ENCODE measurements around the gene NRL. TPM values are rescaled to one million over a fixed set of nuclear protein-coding genes. Genes with fewer than 3 reads are reported as not detected.
A peak's percentile ranks its signal among the peaks of the same experiment; 100 is the strongest.

The NRL gene
- total RNA-seq, 1 donor from 2014 or later = 3.5 TPM

DNA sequence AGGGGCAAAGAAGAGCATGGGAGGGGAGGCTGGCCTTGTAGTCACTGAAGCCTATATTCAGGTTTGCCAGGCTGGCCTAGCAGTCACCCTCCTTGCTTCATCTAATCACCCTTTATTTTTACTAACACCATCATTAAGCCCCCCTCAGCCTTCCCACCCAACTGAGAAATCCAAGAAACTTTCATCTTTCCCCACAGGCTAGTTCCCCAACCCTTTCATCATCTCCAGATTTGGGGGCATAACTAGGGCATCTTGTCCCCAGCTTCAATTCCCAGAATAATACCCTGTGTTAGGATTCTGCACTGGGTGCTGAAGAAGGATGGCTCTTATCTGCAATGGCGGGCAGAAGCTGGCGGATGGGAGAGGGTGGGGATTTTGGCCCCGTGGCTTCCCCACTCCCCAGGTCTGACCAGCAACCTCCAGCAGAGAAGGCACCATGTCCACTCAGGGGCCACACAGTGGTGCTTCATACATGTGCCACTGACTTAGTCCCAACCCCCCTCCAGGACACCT lies 13.7 kb downstream of the NRL start:
- ATAC-seq = peak; percentile 5
- DNase-seq (ENCODE audit: low spot score) = no peak

DNA sequence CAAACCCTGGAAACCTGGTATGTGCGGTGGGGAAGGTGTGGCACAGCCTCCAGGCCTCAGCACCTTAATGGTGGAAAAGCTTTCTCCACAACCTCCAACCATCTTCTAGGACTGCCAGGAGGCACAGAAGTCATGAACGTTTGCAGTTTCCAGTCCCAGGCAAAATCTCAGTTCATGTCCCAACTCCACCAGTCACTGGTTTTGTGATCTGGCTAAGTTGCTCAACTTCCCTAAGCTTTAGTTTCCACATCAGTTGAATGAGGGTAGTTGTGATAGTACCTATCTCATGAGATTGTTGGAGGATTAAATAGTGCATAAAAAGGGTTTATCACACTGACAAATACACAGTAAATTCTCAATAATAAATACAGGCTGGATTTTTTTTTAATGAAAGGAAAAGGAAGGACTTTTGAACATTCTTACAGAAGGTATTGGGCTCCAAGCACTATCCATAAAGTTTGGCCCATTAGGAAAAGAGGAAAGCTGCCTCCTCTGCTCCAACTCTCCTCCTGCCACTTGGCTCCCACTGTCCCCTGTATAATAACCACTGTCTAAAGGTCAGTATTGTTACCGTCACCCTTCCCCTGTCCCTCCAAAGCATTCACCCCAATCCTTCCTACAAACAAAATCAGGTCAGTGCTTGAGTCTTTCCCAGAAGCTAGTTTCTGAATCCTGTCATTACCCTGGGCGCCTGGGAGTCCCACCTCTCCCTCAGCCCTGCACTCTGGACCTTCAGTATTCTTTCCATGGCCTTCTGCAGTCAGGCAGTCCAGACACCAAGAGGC lies 14.4 kb downstream of the NRL start:
- ATAC-seq (no peak), DNase-seq (ENCODE audit: low spot score) (no peak)

DNA sequence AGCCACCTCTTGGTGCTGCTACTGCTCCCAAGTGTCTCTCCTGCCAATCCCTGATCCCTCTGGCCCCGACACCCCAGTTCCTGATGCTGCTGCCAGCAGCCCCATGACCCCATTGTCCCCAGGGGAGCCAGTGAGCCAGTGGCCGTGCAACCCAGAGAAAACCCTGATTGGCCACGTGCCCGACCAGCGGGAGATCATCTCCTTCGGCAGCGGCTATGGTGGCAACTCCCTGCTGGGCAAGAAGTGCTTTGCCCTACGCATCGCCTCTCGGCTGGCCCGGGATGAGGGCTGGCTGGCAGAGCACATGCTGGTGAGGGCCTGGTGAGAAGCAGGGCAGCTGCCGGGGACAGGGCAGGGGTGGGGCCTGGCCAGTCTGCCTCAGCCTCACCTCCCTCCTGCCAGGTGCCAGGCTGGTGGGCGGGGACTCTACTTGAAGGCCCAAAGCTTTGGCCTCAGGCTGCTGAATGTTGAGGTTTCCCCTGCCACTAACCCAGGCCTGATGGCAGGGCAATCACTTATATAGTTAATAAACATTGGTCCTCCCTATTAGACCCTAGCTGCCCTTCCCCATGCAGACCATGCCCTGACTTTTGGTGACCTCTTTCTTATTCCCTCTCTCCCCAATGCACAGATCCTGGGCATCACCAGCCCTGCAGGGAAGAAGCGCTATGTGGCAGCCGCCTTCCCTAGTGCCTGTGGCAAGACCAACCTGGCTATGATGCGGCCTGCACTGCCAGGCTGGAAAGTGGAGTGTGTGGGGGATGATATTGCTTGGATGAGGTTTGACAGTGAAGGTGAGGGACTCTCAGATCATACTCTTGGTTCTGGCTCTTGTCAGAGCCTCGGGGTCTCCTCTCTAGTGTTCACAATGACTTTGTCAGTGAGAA lies 15.6 kb downstream of the NRL start:
- DNase-seq (ENCODE audit: low spot score) (peak; percentile 73), ATAC-seq (peak; percentile 36)

DNA sequence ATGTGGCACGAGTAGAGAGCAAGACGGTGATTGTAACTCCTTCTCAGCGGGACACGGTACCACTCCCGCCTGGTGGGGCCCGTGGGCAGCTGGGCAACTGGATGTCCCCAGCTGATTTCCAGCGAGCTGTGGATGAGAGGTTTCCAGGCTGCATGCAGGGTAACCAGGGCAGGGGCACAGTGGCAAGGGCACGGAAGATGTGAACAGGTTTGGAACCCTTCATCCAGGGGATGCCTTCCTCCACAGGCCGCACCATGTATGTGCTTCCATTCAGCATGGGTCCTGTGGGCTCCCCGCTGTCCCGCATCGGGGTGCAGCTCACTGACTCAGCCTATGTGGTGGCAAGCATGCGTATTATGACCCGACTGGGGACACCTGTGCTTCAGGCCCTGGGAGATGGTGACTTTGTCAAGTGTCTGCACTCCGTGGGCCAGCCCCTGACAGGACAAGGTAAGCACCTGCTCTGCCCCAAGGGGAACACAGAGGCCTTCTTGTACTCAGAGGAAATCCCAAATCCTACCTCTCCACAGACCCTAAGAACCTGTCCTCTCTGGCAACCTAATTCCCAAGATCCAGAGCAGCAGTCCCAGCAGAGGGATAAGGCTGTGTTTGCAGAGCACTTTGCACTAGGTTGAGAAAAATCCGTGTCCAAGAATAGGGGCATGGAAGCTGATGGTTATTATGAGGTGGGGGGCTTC lies 16.4 kb downstream of the NRL start:
- no peak for DNase-seq (ENCODE audit: low spot score)
- no peak for ATAC-seq

DNA sequence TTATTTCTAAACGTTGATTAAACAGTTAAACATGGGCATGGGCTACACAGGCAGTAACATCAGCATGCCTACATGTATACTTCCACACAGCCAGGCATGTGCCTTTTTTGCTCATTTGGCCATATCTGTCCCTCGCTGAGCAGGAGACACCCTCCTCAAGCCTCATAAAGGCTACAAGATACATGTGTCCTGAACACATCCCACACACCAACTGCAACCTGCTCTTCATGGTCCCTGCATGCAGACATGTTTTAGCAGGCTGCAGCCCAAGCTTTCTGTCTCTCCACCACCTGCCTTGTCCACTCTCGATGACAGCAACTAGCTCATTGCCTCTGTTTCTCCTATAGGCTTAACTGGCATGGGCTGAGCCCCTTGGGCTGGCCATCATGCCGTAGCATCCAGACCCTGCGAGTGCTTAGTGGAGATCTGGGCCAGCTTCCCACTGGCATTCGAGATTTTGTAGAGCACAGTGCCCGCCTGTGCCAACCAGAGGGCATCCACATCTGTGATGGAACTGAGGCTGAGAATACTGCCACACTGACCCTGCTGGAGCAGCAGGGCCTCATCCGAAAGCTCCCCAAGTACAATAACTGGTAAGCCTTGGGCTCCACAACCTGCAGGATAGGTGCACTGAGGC lies 18.1 kb downstream of the NRL start:
- DNase-seq (ENCODE audit: low spot score) (no peak), ATAC-seq (no peak)

DNA sequence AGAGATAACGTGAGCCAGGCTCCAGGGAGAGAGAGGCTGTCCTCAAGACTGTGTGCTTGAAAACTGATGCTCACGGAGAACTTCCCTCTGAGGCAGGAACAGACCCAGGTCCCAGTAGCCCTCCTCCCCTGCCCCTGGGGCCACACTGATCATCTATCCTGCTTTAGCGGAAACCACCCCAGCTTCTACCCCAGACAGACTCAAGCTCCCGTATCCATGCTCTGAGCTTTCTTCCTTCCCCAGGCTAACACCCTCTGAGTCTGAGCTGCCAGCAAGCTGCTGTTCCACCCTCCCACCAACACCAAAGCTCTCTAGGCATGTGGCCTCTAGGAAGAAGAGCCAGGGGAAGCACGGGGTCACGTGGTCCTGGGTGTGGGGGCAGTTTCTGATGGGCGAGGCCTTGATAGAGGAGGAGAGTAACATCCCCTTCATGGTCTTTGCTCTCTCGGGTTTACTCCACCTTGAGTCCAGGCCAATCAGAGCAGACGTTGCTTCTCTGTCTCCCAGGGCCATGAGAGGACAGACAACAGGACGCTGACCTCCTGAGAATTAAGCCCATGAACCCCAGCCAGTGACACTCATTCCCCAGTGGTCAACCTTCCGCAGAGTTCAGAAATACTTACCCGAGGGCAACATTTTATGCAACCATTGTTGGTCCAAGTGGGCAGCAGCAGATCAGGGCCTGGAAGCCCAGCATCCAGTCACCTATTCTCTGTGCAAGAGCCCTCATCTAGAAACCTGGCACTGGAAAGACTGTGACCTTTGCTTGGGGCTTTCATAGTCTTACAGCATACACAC lies 19.3 kb downstream of the NRL start:
- DNase-seq (ENCODE audit: low spot score) (peak; percentile 97), ATAC-seq (peak; percentile 55)

DNA sequence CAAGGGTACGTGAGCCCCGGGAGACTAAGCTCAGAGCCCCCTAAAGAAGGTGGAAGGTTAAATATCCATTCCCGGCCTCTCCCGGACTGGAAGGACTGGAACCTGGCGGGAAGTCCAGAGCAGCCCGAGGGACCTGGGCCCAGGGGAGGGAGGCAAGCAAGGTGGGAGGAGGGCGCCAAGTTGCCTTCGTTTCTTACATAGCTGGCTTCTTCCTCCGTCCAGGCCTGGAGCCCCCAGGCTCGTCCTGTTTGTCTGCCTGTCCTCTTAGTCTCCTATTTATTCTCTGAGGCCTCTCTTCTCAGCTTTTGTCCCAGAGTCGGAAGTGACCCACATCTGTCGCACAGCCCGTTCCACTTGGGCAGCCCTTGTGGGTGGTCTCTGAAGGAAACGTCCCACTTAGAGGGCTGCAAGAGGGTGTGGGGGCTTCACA lies 19.9 kb downstream of the NRL start:
- DNase-seq (ENCODE audit: low spot score) = no peak

DNA sequence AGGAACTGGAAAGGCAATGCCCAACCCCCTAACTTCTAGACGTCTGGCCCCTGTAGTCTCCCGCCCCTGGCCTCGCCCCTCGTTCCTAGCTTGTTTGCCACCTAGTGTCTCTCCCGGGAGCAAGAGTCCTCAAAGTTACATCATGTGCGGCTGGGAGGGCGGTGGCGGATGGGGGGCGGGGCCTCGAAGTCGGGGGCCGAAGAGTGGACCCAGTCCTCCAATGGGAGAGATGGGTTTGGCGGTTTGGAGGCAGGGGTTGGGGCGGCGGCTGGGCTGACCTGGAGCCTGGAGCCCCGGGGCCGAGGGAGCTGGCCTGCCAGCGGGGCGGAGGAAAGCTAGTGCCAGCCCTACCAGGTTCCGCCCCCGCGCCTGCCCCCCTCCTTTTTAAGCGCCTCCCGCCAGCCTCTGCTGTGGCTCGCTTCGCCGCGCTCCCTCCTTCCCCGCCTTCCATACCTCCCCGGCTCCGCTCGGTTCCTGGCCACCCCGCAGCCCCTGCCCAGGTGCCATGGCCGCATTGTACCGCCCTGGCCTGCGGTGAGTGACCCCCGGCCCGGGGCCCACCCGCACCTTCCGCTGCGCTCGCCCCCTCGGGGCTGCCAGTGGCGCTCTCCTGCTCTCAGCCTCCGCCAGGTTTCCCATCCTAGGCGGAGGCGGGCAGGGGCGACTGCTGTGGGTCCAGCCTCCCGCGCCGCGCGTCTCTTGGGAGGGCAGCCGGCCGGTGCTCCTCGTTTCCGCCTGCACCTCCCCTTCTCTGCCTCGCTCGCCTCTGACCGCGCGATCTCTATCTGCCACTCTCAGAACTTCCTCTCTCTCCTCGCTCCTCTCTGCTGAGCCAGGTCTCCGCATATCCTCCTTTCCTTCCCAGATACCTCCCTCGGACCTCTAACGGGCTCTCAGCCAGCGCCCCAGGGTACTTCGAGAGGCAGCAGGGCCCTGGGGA lies 20.6 kb downstream of the NRL start, which contains the start of gene PCK2:
Gene PCK2, plus strand, starts transcription at position 411 of the 940 bp plus-strand sequence. Its CDS starts 95 bp downstream, at position 506.
- DNase-seq (ENCODE audit: low spot score) (peak; percentile 99), ATAC-seq (peak; percentile 82)

More for the DNA sequence above, 19.9 kb downstream of the NRL start:
- no peak for ATAC-seq

DNA sequence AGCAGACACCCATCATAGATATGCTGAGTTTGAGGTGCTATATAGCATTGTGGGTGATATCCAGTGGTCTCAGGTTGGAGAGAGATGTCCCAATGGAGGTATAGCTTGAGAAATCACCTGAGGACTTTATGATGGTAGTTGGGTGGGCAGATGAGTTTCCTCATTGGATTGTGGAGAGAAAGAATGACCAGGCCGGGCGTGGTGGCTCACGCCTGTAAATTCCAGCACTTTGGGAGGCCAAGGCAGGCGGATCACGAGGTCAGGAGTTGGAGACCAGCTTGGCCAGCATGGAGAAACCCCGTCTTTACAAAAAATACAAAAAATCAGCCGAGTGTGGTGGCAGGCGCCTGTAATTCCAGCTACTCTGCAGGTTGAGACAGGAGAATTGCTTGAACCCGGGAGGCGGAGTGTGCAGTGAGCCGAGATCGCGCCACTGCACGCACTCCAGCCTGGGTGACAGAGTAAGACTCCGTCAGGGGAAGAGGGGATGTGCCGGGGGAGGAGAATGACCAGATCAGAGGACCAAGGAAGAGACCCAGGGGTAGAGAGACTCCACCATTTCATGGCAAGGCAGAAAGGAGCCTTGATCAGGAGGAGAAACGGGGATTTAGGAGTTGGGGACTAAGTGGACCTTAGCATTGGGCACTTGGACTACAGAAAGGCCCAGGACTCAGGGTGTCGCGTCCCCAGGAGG lies 21.4 kb downstream of the NRL start:
- DNase-seq (ENCODE audit: low spot score) (no peak), ATAC-seq (no peak)

DNA sequence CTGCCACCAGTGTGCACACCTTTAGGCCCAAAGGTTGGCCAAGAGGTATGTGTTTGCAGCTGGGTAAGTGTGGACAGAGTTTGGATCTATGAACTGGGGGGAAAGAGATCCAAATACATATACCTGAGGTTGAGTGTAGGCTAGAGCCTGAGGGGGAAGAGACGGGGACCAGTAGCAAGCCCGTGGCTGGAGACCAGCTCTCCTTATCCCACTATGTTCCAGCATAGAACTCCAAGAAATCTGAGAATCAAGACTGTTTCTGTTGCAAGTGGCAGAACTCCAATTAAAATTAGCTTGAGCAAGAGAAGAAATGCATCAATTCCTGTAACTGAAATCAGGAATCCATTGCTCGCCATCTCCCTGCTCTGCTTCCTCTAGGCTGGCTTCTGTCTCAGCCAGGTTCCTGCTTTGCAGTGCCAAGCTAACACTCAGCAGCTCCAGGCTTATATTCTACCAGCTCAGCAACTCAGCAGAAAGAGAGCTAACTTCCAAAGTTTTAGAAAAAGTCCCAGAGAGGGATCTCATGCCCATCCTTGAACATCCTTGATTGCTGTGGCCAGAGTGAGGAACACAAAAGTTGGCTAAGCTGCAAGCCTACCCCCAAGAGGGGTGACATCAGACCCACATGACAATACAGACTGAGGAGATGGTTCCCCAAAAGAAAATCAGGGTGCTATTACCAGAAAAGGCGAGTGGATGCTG lies 22.1 kb downstream of the NRL start:
- ATAC-seq (no peak), DNase-seq (ENCODE audit: low spot score) (no peak)

DNA sequence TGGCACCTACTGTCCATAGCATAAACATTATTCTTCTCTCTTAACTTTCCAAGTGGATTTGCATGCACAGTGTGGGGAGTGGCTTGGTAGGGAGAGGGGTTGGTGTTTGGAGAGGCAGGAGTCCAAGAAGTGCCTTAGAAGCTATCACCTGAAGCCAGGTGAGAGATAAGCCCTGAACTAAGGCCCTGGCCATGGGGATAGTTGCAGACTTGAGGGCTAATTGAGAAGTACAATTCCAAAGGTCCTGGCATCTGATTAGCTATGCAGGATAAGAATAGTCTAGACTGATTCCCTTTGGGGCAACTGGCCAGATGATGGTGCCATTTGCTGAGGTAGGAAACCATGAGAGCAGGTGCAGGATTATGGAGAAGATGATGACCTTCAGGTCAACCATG lies 22.6 kb downstream of the NRL start:
- no peak for ATAC-seq

DNA sequence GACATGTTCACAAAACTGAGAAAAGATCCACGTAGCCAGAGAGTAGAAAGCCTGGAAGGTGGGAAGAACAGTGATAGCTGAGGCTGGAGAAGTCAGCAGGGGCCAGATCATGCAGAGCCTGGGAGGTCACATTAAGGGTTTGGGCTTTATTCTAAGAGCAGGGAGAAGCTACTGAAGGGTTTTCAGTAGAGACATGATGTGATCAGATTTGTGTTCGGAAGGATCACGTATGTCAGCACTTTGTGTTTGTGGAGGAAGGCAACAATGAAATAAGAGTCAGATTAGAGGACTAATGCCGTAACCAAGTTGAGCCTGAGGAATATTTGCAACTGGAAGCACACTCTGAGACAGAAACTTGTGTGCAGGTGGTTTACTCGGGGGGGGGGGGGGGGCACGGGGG lies 24.9 kb downstream of the NRL start:
- DNase-seq (ENCODE audit: low spot score) = no peak
- no peak for ATAC-seq

More for the DNA sequence above, 22.6 kb downstream of the NRL start:
- DNase-seq (ENCODE audit: low spot score) = no peak

DNA sequence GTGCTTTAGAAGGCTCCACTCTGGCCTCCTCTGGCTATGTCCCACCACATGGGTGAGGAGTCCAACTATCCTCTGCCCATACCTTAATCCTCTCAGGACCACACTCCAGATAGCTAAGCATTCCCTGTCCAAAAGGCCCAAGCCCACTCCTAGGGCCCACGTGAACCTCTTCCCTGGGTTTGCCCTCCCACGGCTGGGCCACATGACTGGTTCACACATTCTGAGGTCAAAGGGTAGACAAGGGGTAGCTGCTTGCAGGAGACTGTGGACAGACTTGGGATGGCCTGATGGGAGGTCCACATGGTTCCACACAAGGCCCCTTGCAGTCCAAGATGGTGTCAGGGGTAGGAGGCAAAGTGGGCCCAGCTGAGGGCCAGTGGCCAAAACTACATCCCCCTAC lies 26.7 kb downstream of the NRL start:
- DNase-seq (ENCODE audit: low spot score) = no peak

DNA sequence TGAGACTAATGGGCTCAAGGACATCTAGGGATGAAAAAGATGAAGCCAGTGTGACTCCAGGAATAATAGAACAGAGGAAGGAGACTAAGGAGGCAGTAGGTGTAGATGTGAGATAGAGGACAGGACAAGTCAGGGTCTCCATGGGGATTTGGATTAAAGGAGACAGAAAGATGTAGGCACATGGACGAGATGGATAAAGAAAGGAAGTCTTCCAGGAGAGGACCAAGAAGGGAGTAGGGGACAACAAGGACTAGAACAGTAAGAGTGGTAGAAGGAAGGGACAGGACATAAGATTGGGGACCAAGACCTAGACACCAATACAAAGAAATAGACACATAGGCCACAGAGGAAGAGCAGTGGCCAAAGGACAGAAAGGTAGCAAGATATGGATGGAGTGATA lies 27.7 kb downstream of the NRL start:
- no peak for ATAC-seq
- no peak for DNase-seq (ENCODE audit: low spot score)

More for the DNA sequence above, 26.7 kb downstream of the NRL start:
- no peak for ATAC-seq

DNA sequence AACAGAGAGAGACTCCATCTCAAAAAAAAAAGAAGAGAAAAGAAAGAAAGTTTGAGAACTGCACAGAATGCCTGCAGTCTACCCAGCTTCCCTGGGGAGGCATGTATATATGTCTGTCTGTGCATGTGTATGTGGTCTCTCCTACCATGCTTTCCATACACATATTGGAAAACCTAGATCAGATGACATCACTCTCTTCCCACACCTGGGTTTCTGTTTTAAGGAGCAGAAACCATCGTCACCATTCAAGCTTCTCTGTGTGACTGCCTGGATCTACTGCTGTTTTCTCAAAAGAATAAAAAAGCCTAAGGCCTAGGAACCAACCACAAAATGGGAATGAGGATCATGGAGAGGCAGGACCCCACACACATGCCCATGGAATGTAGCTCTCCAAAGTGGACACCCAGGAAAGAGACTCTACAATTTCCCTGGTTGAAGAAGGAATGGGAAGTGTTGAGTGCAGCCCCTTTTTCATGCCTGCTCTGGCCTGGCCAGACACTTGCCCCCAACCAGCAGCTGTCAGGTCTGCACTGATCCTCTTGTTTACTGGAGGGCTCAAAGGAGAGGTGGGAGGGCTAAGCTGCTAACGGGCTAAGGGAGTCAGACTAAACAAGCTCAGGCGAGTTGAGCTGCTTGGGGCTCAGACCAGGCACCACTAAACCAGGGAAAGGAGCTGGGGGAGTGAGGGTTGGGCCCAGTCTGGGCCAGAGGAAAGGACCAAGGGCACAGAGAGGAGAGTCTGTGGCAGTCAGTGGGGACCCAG lies 28.4 kb downstream of the NRL start:
- ATAC-seq = no peak
- DNase-seq (ENCODE audit: low spot score) = no peak

DNA sequence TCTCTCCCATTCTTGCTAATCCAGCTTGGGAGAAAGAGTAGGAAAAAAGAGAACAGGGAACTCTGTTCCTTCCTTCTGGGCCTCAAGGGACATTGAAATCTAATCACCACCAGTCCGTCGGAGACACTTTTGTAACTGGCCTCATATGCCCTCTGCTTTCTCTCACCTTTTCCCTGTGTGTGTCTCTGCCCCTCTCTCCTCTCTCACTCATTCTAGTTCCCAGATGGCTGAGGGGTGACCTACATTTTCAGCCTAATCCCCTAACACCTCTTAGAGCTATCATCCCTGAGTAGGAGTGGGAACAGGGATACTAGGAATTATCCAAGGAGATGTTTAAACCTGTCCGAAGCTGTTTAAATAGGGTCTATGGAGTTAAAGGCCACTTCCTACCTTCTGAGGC lies 29.5 kb downstream of the NRL start:
- no peak for DNase-seq (ENCODE audit: low spot score)
- ATAC-seq = no peak

DNA sequence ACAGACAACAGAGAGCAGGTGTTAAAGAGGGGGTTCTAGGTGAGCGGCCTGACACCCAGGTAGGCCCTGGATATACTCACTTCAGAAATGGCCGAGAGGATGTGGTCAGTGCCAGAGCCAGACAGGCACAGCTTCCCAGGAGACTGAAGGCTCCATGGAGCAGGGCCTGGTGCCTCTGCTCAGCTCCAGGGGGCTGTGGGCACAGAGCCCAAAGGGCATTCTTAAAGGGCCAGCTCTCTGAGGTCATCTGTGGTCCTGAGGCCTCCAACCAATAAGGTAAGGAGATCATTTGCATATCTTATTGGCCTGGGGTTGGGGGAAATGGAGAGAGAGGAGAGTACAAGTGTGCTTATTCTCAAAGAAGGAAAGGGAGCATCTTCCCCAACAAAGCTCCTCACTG lies 30.3 kb downstream of the NRL start:
- DNase-seq (ENCODE audit: low spot score) (no peak), ATAC-seq (no peak)

All from left lobe of liver (tissue), 2 donors.